HEK293 (cell line): ENCODE results near the gene PIP5K1B.
"Not testable (repeated sequence)": the region's sequence is repeated elsewhere in the genome, so short reads cannot be mapped to it uniquely, and the experiment has no call there.

ENCODE experiments used
- CTCF ChIA-PET: fragments of 350-600 bp; formaldehyde crosslinking; extraction: SDS; loops from one replicate; lab custom pipeline; 2021; ENCODE audit warnings: antibody characterized with exemption; lab: Yijun Ruan, JAX
- POLR2A ChIA-PET: fragments of 300-600 bp; formaldehyde crosslinking; extraction: SDS; loops from one replicate; lab custom pipeline; 2020; ENCODE audit warnings: antibody characterized with exemption, inconsistent platforms; lab: Yijun Ruan, JAX
- H3K27ac ChIP-seq: fragments of 200-500 bp; sonication (Bioruptor generic); 2 replicates; pipeline ENCODE4 v1.5.1; 2014; ENCODE audit warnings: low read depth, low read length, control low read depth, inconsistent platforms; ENCODE audit errors: extremely low read depth
- H3K36me3 ChIP-seq, 2 experiments: fragments of 200-500 bp in 1 of 2; sonication (Bioruptor generic) in 1 of 2; 1 replicate in 1 of 2; 2 replicates in 1 of 2; pipeline ENCODE4 v1.5.1; 2014 to 2017; ENCODE audit warnings: inconsistent platforms in 2 of 2, low read length in 2 of 2; ENCODE audit not compliant: control insufficient read depth in 2 of 2, insufficient read depth in 1 of 2
- H3K4me1 ChIP-seq: fragments of 200-500 bp; sonication (Bioruptor generic); 2 replicates; pipeline ENCODE4 v1.5.1; 2014; ENCODE audit warnings: mild to moderate bottlenecking, low read length, inconsistent platforms; ENCODE audit not compliant: control insufficient read depth, insufficient read depth
- H3K4me3 ChIP-seq: 2 replicates; pipeline ENCODE4 v1.5.1; 2011; ENCODE audit warnings: low read depth, mild to moderate bottlenecking, control low read depth, low read length, moderate library complexity
- H3K9me3 ChIP-seq: fragments of 200-500 bp; sonication (Bioruptor generic); 2 replicates; pipeline ENCODE4 v1.5.1; 2014; ENCODE audit warnings: low read depth, low read length, inconsistent platforms; ENCODE audit not compliant: control insufficient read depth, insufficient read depth
- PRDM4 ChIP-seq: fragments of 450-650 bp; formaldehyde crosslinking; IDR thresholded peaks from 2 replicates; pipeline ENCODE4 v1.5.1; 2017; ENCODE audit warnings: missing biosample characterization, missing genetic modification characterization
- SETDB1 ChIP-seq: IDR thresholded peaks from one replicate; pipeline ENCODE4 v1.6.1; 2017; ENCODE audit warnings: mild to moderate bottlenecking, low read length, moderate library complexity, mixed read lengths; ENCODE audit not compliant: insufficient read length
- YY1 ChIP-seq: fragments of 450-650 bp; formaldehyde crosslinking; IDR thresholded peaks from 2 replicates; pipeline ENCODE4 v1.5.1; 2018; ENCODE audit warnings: missing biosample characterization, missing genetic modification characterization
- ZFP3 ChIP-seq: fragments of 450-650 bp; formaldehyde crosslinking; IDR thresholded peaks from 2 replicates; pipeline ENCODE4 v1.5.1; 2016; ENCODE audit warnings: low read depth, missing biosample characterization, missing genetic modification characterization
- ZNF140 ChIP-seq: fragments of 450-650 bp; formaldehyde crosslinking; IDR thresholded peaks from 2 replicates; pipeline ENCODE4 v1.5.1; 2016; ENCODE audit warnings: missing biosample characterization, missing genetic modification characterization
- ZNF248 ChIP-seq: fragments of 450-650 bp; formaldehyde crosslinking; IDR thresholded peaks from 2 replicates; pipeline ENCODE4 v1.5.1; 2017; ENCODE audit warnings: missing biosample characterization, missing genetic modification characterization
- ZNF266 ChIP-seq: fragments of 450-650 bp; formaldehyde crosslinking; IDR thresholded peaks from 2 replicates; pipeline ENCODE4 v1.5.1; 2016; ENCODE audit warnings: missing biosample characterization, missing genetic modification characterization, low read depth
- ZNF404 ChIP-seq: fragments of 450-650 bp; formaldehyde crosslinking; IDR thresholded peaks from 2 replicates; pipeline ENCODE4 v1.5.1; 2017; ENCODE audit warnings: missing biosample characterization, missing genetic modification characterization
- ZNF423 ChIP-seq: fragments of 450-650 bp; formaldehyde crosslinking; IDR thresholded peaks from 2 replicates; pipeline ENCODE4 v1.5.1; 2016; ENCODE audit warnings: missing biosample characterization, missing genetic modification characterization
- ZNF513 ChIP-seq: fragments of 450-650 bp; IDR thresholded peaks from 2 replicates; pipeline ENCODE4 v1.5.1; 2018; ENCODE audit warnings: missing biosample characterization, missing genetic modification characterization
- ZNF571 ChIP-seq: fragments of 450-650 bp; formaldehyde crosslinking; IDR thresholded peaks from 2 replicates; pipeline ENCODE4 v1.5.0; 2017; ENCODE audit warnings: missing biosample characterization, missing genetic modification characterization
- ZSCAN16 ChIP-seq: fragments of 450-650 bp; formaldehyde crosslinking; IDR thresholded peaks from 2 replicates; pipeline ENCODE4 v1.5.1; 2016; ENCODE audit warnings: missing biosample characterization, missing genetic modification characterization
- TF ChIP-seq, protein P1 (sequence below): fragments of 450-650 bp; formaldehyde crosslinking; IDR thresholded peaks from 2 replicates; pipeline ENCODE4 v1.5.1; 2016; ENCODE audit warnings: missing biosample characterization, missing genetic modification characterization
- TF ChIP-seq, protein P2 (sequence below): fragments of 450-650 bp; formaldehyde crosslinking; IDR thresholded peaks from 2 replicates; pipeline ENCODE4 v1.5.0; 2017; ENCODE audit warnings: missing biosample characterization, missing genetic modification characterization, borderline replicate concordance
- TF ChIP-seq, protein P3 (sequence below): IDR thresholded peaks from 2 replicates; pipeline ENCODE4 v1.6.1; 2011; ENCODE audit warnings: mild to moderate bottlenecking, low read depth, low read length, borderline replicate concordance
- TF ChIP-seq, protein P4 (sequence below): fragments of 450-650 bp; formaldehyde crosslinking; IDR thresholded peaks from 2 replicates; pipeline ENCODE4 v1.5.1; 2016; ENCODE audit warnings: missing biosample characterization, missing genetic modification characterization

The PIP5K1B gene

DNA sequence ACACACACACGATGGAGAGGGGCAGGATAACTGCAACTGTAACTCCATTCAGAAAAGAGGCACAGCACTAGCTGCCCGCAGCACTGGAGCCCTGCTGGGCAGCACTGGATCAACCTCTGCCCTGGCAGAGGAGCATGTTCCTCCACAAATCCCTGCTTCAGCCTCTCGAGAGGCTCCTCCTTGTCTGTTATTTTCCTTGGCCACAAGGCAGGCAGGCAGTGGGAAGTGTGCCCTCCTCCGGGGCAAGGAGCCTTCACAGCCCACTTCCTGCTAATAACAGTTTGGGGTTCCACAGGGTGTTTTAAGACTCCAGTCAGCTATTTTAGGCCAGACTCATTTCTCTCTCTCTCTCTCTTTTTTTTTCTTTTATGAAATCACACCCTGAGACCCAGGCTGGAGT lies 342.3 kb downstream of the PIP5K1B start:
- Histone ChIP-seq H3K9me3 (no peaks in the 10 kb centered on the region), H3K36me3 (peaks cover 0 to 43% of the 10 kb centered on the region in 2 experiments; a peak in 2 of 3 replicates), H3K4me1 (peaks cover 3% of the 10 kb centered on the region; the same call in 1 of the 2 replicates), H3K4me3 (no peak overlapping the region), H3K27ac (no peak overlapping the region)
- ChIA-PET POLR2A (interaction anchor here (0.6 kb wide), 1 partner anchor 50 kb away, joined by 10 read pairs; no protein-coding TSS in a partner anchor), CTCF (interaction anchor here (1.1 to 13.2 kb wide), 3 partner anchors 9 to 148 kb away, joined by 4 to 209 read pairs (median 5); no protein-coding TSS in a partner anchor)
- TF ChIP-seq, protein P1, sequence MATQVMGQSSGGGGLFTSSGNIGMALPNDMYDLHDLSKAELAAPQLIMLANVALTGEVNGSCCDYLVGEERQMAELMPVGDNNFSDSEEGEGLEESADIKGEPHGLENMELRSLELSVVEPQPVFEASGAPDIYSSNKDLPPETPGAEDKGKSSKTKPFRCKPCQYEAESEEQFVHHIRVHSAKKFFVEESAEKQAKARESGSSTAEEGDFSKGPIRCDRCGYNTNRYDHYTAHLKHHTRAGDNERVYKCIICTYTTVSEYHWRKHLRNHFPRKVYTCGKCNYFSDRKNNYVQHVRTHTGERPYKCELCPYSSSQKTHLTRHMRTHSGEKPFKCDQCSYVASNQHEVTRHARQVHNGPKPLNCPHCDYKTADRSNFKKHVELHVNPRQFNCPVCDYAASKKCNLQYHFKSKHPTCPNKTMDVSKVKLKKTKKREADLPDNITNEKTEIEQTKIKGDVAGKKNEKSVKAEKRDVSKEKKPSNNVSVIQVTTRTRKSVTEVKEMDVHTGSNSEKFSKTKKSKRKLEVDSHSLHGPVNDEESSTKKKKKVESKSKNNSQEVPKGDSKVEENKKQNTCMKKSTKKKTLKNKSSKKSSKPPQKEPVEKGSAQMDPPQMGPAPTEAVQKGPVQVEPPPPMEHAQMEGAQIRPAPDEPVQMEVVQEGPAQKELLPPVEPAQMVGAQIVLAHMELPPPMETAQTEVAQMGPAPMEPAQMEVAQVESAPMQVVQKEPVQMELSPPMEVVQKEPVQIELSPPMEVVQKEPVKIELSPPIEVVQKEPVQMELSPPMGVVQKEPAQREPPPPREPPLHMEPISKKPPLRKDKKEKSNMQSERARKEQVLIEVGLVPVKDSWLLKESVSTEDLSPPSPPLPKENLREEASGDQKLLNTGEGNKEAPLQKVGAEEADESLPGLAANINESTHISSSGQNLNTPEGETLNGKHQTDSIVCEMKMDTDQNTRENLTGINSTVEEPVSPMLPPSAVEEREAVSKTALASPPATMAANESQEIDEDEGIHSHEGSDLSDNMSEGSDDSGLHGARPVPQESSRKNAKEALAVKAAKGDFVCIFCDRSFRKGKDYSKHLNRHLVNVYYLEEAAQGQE (tag by site-specific recombination) = no peak
- no peak for TF ChIP-seq ZNF513
- no peak for TF ChIP-seq ZSCAN16 (tag by site-specific recombination)
- TF ChIP-seq ZNF571 (tag by site-specific recombination) = no peak
- TF ChIP-seq YY1 (tag by site-specific recombination) = no peak
- no peak for TF ChIP-seq ZNF423 (tag by site-specific recombination)
- TF ChIP-seq ZNF266 (tag by site-specific recombination) = no peak

DNA sequence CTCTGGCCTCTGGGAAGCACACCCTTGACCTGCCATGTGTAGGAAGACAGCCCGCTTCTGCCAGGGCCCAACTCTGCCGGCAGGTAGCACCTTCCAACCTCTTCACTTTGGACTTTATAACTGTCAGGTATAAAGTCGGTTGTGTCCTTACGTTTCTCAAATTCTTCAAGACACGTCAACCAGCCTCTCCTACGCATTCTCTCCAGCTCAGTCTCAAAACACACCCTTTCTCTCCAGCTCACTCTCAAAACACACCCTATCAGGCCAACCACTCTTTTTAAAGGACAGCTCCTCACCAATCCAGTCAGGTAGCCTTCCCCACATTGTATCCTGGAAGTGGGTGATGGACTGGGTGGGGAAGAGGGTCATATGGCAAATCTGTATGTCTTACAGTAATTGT lies 344.1 kb downstream of the PIP5K1B start:
- peaks cover 0 to 48% of the 10 kb centered on the region in 2 experiments; a peak in 2 of 3 replicates for H3K36me3 ChIP-seq
- ChIA-PET CTCF (interaction anchor here (0.6 to 13.2 kb wide), 4 partner anchors 13 to 871 kb away, joined by 3 to 209 read pairs (median 6); partner anchors contain the start of gene FXN), POLR2A (no interaction called here)
- H3K4me1 ChIP-seq = peaks cover 3% of the 10 kb centered on the region; the same call in 1 of the 2 replicates
- TF ChIP-seq SETDB1 = no peak
- TF ChIP-seq PRDM4 (tag by site-specific recombination) = no peak
- TF ChIP-seq ZNF404 (tag by site-specific recombination) = no peak
- TF ChIP-seq, protein P2, sequence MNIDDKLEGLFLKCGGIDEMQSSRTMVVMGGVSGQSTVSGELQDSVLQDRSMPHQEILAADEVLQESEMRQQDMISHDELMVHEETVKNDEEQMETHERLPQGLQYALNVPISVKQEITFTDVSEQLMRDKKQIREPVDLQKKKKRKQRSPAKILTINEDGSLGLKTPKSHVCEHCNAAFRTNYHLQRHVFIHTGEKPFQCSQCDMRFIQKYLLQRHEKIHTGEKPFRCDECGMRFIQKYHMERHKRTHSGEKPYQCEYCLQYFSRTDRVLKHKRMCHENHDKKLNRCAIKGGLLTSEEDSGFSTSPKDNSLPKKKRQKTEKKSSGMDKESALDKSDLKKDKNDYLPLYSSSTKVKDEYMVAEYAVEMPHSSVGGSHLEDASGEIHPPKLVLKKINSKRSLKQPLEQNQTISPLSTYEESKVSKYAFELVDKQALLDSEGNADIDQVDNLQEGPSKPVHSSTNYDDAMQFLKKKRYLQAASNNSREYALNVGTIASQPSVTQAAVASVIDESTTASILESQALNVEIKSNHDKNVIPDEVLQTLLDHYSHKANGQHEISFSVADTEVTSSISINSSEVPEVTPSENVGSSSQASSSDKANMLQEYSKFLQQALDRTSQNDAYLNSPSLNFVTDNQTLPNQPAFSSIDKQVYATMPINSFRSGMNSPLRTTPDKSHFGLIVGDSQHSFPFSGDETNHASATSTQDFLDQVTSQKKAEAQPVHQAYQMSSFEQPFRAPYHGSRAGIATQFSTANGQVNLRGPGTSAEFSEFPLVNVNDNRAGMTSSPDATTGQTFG (tag by site-specific recombination) = no peak
- no peak for TF ChIP-seq ZFP3 (tag by site-specific recombination)
- TF ChIP-seq, protein P3, sequence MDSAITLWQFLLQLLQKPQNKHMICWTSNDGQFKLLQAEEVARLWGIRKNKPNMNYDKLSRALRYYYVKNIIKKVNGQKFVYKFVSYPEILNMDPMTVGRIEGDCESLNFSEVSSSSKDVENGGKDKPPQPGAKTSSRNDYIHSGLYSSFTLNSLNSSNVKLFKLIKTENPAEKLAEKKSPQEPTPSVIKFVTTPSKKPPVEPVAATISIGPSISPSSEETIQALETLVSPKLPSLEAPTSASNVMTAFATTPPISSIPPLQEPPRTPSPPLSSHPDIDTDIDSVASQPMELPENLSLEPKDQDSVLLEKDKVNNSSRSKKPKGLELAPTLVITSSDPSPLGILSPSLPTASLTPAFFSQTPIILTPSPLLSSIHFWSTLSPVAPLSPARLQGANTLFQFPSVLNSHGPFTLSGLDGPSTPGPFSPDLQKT = no peak
- TF ChIP-seq ZNF248 (tag by site-specific recombination) = no peak
- no peak for TF ChIP-seq ZNF140 (tag by site-specific recombination)
- TF ChIP-seq, protein P4, sequence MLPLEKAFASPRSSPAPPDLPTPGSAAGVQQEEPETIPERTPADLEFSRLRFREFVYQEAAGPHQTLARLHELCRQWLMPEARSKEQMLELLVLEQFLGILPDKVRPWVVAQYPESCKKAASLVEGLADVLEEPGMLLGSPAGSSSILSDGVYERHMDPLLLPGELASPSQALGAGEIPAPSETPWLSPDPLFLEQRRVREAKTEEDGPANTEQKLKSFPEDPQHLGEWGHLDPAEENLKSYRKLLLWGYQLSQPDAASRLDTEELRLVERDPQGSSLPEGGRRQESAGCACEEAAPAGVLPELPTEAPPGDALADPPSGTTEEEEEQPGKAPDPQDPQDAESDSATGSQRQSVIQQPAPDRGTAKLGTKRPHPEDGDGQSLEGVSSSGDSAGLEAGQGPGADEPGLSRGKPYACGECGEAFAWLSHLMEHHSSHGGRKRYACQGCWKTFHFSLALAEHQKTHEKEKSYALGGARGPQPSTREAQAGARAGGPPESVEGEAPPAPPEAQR = no peak
- H3K9me3 ChIP-seq = no peaks in the 10 kb centered on the region
- H3K27ac ChIP-seq = no peak overlapping the region
- H3K4me3 ChIP-seq = no peak overlapping the region

GRCh38 chr9:69050936-69051335 lies 345.9 kb downstream of the PIP5K1B start:
- H3K4me3 ChIP-seq, H3K27ac ChIP-seq, POLR2A ChIA-PET, H3K4me1 ChIP-seq, H3K9me3 ChIP-seq: not testable (repeated sequence)
- CTCF ChIA-PET = interaction anchor here (0.6 to 13.2 kb wide), 3 partner anchors 39 to 401 kb away, joined by 3 to 209 read pairs (median 3); no protein-coding TSS in a partner anchor
- peaks cover 4 to 55% of the 10 kb centered on the region in 2 experiments; a peak in 2 of 3 replicates for H3K36me3 ChIP-seq
